Stimulated activated naive CD8-positive, alpha-beta T cell treated with anti-CD3 and anti-CD28 coated beads, Interleukin-15, Interleukin-2, amounts not matched to agents 100 U/mL and 50 U/mL, for 24 hours (primary cell): Measurements from ENCODE around the gene TCF4.

Experiments
- ATAC-seq: fragments of 150-1000 bp; cut with Tn5 transposase; one replicate; pipeline ENCODE4 v1.10.0; 2021
- DNase-seq: peaks from one replicate; pipeline ENCODE4 v3.0.0; 2021

TCF4 gene

GRCh38 chr18:55179835-55180234 lies 408.2 kb downstream of the TCF4 start:
- ATAC-seq (no peak), DNase-seq (no peak)

DNA sequence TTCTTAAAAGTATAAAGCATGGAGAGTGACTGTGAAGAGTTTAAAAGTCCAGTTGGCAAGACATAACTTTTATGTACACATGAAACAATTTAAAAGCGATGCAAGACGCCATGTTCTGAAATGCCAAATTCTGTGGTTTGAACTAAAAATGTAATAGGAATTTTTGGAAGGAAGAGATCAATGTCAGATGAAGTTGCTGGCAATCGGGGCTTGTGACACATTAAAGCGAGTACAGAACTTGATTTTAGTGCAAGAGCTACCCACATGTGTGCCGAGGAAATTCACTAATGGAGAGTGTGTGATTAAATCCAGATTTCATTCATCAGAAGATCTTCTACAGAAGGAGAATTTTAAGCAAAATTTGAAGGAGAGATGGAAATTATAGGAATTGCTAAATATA lies 408.6 kb downstream of the TCF4 start:
- no peak for ATAC-seq
- DNase-seq: no peak

DNA sequence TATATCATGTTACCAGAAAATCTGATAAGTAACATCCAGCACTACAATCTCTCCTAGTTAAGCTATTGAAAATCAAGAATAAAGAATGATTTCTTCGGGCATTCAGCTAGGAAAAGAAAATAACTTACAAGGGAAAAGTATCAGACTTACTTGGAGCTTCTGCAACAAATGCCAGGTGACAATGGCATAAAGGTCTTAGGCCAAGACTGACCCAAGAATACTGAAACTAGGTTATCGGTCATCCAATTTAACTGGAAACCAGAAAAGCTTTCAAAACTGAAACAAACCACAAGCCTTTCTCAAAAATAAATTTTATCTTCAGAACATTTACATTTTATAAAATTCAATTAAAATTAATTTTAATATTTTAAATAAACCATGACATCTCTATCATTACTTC lies 414.7 kb downstream of the TCF4 start:
- DNase-seq (no peak), ATAC-seq (no peak)
